Left lung (tissue), 14 donors: ENCODE results near the gene APOL5. TPM values are rescaled to one million over a fixed set of nuclear protein-coding genes. Genes with fewer than 3 reads are reported as not detected.
"Not testable (repeated sequence)": the region's sequence is repeated elsewhere in the genome, so short reads cannot be mapped to it uniquely, and the experiment has no call there.

Experiments used
- ATAC-seq: fragments of 200-7000 bp; cut with Tn5 transposase; one replicate; pipeline ENCODE4 v1.9.1; 2020; ENCODE audit warnings: moderate library complexity
- DNase-seq, 4 donors: peaks; one replicate each; pipeline ENCODE4 v3.0.0-alpha.2; 2013 to 2020
- H3K27ac ChIP-seq, 2 donors: fragments of 200-600 bp; sonication (generic) in 1 of 2; one replicate each; pipeline versions ENCODE4 v1.5.0 to v1.8.0; 2020 to 2021
- H3K27me3 ChIP-seq, 2 donors: fragments of 200-600 bp; sonication (generic) in 1 of 2; one replicate each; pipeline versions ENCODE4 v1.5.0 to v1.8.0; 2020 to 2021
- H3K36me3 ChIP-seq, 2 donors: fragments of 200-600 bp; sonication (generic) in 1 of 2; one replicate each; pipeline versions ENCODE4 v1.5.0 to v1.8.0; 2020 to 2021
- H3K4me1 ChIP-seq, 2 donors: fragments of 200-600 bp; one replicate each; pipeline ENCODE4 v1.8.0; 2021
- H3K4me3 ChIP-seq, 2 donors: fragments of 200-600 bp; sonication (generic) in 1 of 2; one replicate each; pipeline versions ENCODE4 v1.5.0 to v1.8.0; 2020 to 2021; ENCODE audit warnings: mild to moderate bottlenecking in 1 of 2
- H3K9me3 ChIP-seq, 2 donors: fragments of 200-600 bp; sonication (generic) in 1 of 2; one replicate each; pipeline versions ENCODE4 v1.5.0 to v1.8.0; 2020 to 2021
- intact Hi-C, 2 donors: fragments of 100-400 bp; cut with DNase I; formaldehyde crosslinking; loops; one replicate each; pipeline versions ENCODE4 v1.11.2 to v1.14.2; 2022
- long read RNA-seq, 12 donors: library from polyadenylated mRNA in 2 of 12; unstranded in 2 of 12; transcript quantifications; one replicate each; pipeline ENCODE4 v2.0.0 and lab custom pipeline, GENCODE V29; 2019 to 2026
- polyA plus RNA-seq, 6 donors: library from polyadenylated mRNA; unstranded; fragments of 120-200 nt; gene quantifications; one replicate each; pipeline ENCODE4 v1.2.1, GENCODE V29; 2013; ENCODE audit not compliant: insufficient read length in 6 of 6
- total RNA-seq, 2 donors: library from RNA; stranded (reverse); fragmentation: NEBNext Ultra II Directional; extraction: Animal tissue kit (Norgen Biotek cat#: 25700); gene quantifications; one replicate each; pipeline ENCODE4 v1.2.1, GENCODE V29; 2021
- TF ChIP-seq, protein P1 (sequence below), 2 donors: fragments of 200-600 bp; sonication (generic) in 1 of 2; IDR thresholded peaks; one replicate each; pipeline versions ENCODE4 v1.5.0 to v1.8.0; 2021; ENCODE audit warnings: antibody characterized with exemption in 2 of 2
- donor health status: DM: no; HTN: yes; CAD: no.
- donor health status: DM: no; HTN: no; CAD: no.

Gene APOL5, protein sequence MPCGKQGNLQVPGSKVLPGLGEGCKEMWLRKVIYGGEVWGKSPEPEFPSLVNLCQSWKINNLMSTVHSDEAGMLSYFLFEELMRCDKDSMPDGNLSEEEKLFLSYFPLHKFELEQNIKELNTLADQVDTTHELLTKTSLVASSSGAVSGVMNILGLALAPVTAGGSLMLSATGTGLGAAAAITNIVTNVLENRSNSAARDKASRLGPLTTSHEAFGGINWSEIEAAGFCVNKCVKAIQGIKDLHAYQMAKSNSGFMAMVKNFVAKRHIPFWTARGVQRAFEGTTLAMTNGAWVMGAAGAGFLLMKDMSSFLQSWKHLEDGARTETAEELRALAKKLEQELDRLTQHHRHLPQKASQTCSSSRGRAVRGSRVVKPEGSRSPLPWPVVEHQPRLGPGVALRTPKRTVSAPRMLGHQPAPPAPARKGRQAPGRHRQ
- total RNA-seq (not detected), polyA plus RNA-seq (under 1 TPM in 2 of 6 donors, not detected in 4; 0.10 to 0.11 TPM)
- long read RNA-seq, donor 1: 0 reads
- long read RNA-seq, donor 2: 0 reads
- long read RNA-seq, donor 3: 0 reads
- long read RNA-seq, donor 4: 0 reads
- long read RNA-seq, donor 5: 0 reads
- long read RNA-seq, donor 6, partial matches to known transcripts: 0 of 8 reads
- long read RNA-seq, donor 6, other reads (novel, unspliced or antisense): 8 of 8 reads
- long read RNA-seq, donor 7: 0 reads
- long read RNA-seq, donor 8: 0 reads
- long read RNA-seq, donor 9: 0 reads
- long read RNA-seq, donor 10: 0 reads
- long read RNA-seq, donor 11, partial matches to known transcripts: 137 of 142 reads
- long read RNA-seq, donor 11, other reads (novel, unspliced or antisense): 5 of 142 reads
- long read RNA-seq, donor 12, partial matches to known transcripts: 8,998 of 9,021 reads
- long read RNA-seq, donor 12, other reads (novel, unspliced or antisense): 23 of 9,021 reads

DNA sequence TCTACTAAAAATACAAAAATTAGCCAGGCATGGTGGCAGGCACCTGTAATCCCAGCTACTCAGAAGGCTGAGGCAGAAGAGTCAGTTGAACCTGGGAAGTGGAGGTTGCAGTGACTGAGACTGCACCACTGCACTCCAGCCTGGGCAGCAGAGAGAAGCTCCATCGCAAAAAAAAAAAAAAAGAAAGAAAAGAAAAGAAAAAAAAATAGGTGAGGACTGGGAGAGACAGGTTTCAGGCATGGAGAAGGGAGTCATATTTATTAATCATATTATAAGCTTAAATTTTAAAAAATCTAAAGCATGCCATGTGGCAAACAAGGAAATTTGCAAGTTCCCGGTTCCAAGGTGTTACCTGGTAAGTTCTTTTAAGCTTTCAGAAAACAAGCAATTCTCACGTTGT, at the start of gene APOL5:
APOL5 (plus strand) TSS at position 301 of the 400 bp plus-strand sequence; CDS start at position 301, 0 bp downstream.
- TF ChIP-seq, protein P1, sequence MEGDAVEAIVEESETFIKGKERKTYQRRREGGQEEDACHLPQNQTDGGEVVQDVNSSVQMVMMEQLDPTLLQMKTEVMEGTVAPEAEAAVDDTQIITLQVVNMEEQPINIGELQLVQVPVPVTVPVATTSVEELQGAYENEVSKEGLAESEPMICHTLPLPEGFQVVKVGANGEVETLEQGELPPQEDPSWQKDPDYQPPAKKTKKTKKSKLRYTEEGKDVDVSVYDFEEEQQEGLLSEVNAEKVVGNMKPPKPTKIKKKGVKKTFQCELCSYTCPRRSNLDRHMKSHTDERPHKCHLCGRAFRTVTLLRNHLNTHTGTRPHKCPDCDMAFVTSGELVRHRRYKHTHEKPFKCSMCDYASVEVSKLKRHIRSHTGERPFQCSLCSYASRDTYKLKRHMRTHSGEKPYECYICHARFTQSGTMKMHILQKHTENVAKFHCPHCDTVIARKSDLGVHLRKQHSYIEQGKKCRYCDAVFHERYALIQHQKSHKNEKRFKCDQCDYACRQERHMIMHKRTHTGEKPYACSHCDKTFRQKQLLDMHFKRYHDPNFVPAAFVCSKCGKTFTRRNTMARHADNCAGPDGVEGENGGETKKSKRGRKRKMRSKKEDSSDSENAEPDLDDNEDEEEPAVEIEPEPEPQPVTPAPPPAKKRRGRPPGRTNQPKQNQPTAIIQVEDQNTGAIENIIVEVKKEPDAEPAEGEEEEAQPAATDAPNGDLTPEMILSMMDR (IDR thresholded peaks at IDR 0.05): no peak
- Histone ChIP-seq H3K4me1 (no peaks in the 10 kb centered on the region), H3K27ac (no peak within 1 kb of the TSS), H3K27me3 (no peaks in the 10 kb centered on the region), H3K9me3 (peaks cover 0 to 5% of the 10 kb centered on the region in 2 donors), H3K36me3 (no peaks in the 10 kb centered on the region), H3K4me3 (no peak within 1 kb of the TSS)
- intact Hi-C loops: no loop called here
- DNase-seq (no peak), ATAC-seq (no peak)

DNA sequence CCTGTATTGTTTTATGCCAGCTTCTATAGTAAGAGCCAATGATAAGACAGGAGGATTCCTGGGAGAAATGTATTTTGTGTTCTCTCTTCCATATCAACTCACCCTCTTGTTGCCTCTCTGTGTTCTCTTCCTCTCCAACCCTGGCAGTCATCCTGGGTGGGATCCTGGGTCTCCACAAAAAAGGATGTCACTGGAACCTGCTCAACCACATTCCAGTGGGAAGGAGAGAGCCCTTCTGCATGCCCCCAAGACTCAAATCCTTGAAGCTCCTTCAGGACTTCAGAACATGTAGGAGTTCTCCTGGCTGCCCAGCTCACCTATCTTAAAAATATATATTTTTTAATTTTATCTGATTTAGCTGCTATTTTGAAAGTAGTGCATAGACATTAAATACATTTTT, 43.3 kb upstream of the APOL5 start:
- intact Hi-C loops: no loop called here
- ATAC-seq: no peak
- no peak overlapping the region for H3K27ac ChIP-seq

DNA sequence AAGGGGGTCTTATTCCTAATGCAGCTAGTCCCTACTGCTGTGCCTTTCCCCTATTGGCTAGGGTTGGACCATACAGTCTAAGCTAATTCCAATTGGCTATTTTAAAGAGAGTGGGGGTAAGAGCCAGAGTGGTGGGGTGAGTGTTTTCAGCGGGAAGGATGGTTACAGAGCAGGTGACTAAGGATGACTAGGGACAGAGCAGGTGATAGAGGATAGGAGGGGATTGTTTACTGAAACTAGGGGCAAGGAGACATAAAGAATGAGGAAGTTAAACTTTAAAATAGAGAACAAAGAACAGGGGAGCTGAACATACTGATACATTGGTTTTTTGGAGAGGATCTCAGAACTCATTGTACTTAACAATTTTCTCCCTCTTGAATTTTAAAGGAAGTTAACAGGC, 41.6 kb upstream of the APOL5 start:
- intact Hi-C loops, H3K9me3 ChIP-seq, ATAC-seq, H3K4me1 ChIP-seq, H3K27ac ChIP-seq, H3K4me3 ChIP-seq, DNase-seq, H3K36me3 ChIP-seq, H3K27me3 ChIP-seq: not testable (repeated sequence)

More for the DNA sequence above, 43.3 kb upstream of the APOL5 start:
- Histone ChIP-seq H3K36me3 (no peaks in the 10 kb centered on the region), H3K4me3 (no peak overlapping the region), H3K9me3 (peaks cover 0 to 4% of the 10 kb centered on the region in 2 donors), H3K4me1 (no peaks in the 10 kb centered on the region), H3K27me3 (no peaks in the 10 kb centered on the region)
- TF ChIP-seq, protein P1 (IDR thresholded peaks at IDR 0.05): no peak
- no peak for DNase-seq

DNA sequence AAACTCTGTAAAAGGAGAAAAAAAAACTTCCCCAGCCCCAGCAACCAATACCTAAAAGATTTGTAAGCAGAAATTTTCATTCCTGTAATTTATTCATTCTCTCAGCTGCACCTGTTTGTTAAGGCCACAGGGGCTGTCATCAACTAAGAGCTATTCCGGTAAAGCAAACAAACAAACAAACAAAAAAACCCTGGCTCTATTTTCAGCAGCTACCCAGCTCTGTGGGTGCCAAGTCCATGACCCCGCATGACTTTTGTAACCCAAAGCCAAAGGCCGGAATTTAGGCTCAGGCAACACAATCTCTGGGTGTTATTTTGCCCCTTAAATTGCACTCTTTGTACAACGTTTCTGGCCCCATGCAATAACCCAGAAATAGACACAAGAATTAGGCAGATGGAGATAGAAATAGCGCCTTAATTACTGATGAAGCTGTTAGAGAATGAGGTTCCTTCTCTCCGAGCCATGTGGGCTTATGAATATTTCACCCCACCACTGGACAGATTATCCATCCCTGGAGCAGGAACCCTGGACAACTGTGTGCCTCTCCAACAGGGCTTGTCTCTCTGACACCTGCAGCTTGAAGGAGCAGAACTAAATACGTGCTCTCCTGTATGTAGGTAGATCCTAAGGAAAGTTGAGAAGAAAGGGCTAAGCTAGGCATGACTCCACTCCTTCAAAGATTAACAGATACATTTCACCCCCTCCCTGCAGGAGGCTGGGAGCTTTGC, 40.0 kb upstream of the APOL5 start:
- intact Hi-C loops: no loop called here
- H3K36me3 ChIP-seq: no peaks in the 10 kb centered on the region
- DNase-seq (no peak), ATAC-seq (no peak)
- TF ChIP-seq, protein P1 (IDR thresholded peaks at IDR 0.05): no peak
- no peaks in the 10 kb centered on the region for H3K27me3 ChIP-seq
- peaks cover 0 to 16% of the 10 kb centered on the region in 2 donors for H3K9me3 ChIP-seq
- no peak overlapping the region for H3K4me3 ChIP-seq
- no peak overlapping the region for H3K27ac ChIP-seq
- H3K4me1 ChIP-seq: no peaks in the 10 kb centered on the region

DNA sequence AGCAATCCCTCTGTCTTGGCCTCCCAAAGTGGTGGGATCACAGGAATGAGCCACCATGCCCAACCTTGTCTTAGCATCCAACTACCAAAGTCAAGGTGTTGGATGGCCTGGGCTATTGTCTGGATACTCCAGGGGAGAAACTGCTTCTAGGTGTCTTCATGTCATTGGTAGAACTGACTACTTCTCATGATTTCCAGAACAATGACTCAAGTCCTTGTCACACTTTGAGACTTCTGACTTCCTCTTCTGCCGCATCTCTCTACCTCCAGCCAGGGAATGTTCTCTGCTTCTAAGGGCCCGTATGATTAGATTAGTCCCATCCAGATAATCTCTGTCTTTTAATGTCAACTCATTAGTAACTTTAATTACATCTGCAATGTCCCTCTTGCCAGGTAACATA, 38.8 kb upstream of the APOL5 start:
- peaks cover 0 to 16% of the 10 kb centered on the region in 2 donors for H3K9me3 ChIP-seq
- TF ChIP-seq, protein P1 (IDR thresholded peaks at IDR 0.05): no peak
- no peaks in the 10 kb centered on the region for H3K4me1 ChIP-seq
- ATAC-seq (no peak), DNase-seq (no peak)
- H3K36me3 ChIP-seq: no peaks in the 10 kb centered on the region
- H3K27me3 ChIP-seq: no peaks in the 10 kb centered on the region
- no peak overlapping the region for H3K27ac ChIP-seq
- H3K4me3 ChIP-seq: no peak overlapping the region
- intact Hi-C loops: no loop called here

DNA sequence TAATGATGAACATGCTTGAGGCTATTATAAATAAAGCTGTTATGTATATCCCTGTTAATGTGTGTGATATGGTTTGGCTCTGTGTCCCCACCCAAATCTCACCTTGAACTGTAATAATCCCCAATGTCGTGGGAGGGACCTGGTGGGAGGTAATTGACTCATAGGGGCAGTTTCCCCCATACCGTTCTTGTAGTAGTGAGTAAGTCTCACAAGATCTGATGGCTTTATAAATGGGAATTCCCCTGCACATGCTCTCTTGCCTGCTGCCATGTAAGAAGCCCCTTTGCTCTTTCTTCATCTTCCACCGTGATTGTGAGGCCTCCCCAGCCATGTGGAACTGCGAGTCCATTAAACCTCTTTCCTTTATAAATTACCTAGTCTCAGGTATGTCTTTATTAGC, 38.2 kb upstream of the APOL5 start:
- intact Hi-C loops, H3K4me3 ChIP-seq, H3K27me3 ChIP-seq, H3K27ac ChIP-seq, H3K4me1 ChIP-seq, ATAC-seq, DNase-seq, H3K36me3 ChIP-seq: not testable (repeated sequence)
- peaks cover 0 to 16% of the 10 kb centered on the region in 2 donors for H3K9me3 ChIP-seq
